HL-60 (cell line): ENCODE data around the gene GRIK2.

Source experiments
- CTCF ChIP-seq: IDR thresholded peaks from one replicate; pipeline ENCODE4 v1.5.1; 2011; ENCODE audit warnings: low read length, control low read depth, inconsistent platforms; ENCODE audit not compliant: insufficient read depth
- POLR2AphosphoS5 ChIP-seq: IDR thresholded peaks from 2 replicates; pipeline ENCODE4 v1.6.1; 2012; ENCODE audit warnings: low read depth
- REST ChIP-seq: IDR thresholded peaks from 2 replicates; pipeline ENCODE4 v1.6.1; 2012; ENCODE audit warnings: low read depth; ENCODE audit not compliant: insufficient replicate concordance

GRCh38 chr6:101853231-101854085 lies 459.9 kb downstream of the GRIK2 start:
- TF ChIP-seq CTCF (no peak), POLR2AphosphoS5 (no peak), REST (no peak)
